Measurements from ENCODE around the gene LAMP5.

Gene LAMP5

GRCh38 chr20:9572670-9573069 is 58.3 kb downstream of the LAMP5 start:
- no peak for DNase-seq (ENCODE audit: low read depth)
- H3K4me3 ChIP-seq (ENCODE audit: low read depth, low read length), result no peak overlapping the region
- TF ChIP-seq, protein P1, sequence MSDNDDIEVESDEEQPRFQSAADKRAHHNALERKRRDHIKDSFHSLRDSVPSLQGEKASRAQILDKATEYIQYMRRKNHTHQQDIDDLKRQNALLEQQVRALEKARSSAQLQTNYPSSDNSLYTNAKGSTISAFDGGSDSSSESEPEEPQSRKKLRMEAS (IDR thresholded peaks at IDR 0.05; ENCODE audit: low read depth, low read length), result no peak
- no peak for TF ChIP-seq POLR2A (IDR thresholded peaks at IDR 0.05; ENCODE audit: extremely low read depth, insufficient read length)
- TF ChIP-seq MYC (IDR thresholded peaks at IDR 0.05; ENCODE audit: low read depth, low read length), result no peak
- TF ChIP-seq CTCF (IDR thresholded peaks at IDR 0.05; ENCODE audit: low read depth, low read length), result no peak

DNA sequence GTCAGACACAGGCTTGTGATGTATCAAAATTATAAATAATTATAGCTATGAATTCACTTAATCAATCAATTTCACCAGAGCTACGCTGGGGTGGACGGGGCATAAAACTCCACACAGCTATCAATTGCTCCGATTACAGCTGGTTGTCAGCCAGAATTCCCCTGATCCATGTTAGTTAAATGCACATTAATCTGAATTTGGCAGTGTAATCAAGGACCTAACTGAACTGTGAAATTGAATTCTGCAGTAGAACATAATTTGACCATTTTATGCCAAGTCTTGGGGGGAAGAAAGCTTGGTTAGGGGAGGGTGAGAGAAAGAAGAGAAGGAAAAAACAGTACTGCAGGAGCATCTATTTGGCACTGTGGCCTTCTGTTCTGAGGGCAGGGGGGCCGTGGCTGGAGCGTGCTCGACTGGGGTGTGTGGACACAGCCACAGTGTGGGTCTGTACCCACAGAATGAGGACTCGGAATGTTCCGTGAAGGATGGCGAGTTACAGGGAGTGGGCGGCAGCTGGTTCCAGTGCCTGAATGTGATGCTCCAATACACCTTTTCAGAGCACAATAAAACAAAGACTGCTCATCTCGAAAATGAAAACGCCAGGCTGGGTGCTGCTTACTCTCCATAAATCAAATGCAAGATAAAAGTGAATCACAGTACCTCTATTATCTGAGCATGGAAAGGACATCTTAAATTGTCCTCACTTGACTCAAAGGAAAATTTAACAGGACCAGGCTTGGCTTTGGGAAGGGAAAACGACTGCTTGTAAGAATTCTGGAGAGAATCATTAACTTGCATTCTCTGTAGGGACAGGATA is 59.2 kb downstream of the LAMP5 start:
- TF ChIP-seq POLR2A (IDR thresholded peaks at IDR 0.05; ENCODE audit: extremely low read depth, insufficient read length) (no peak), MYC (IDR thresholded peaks at IDR 0.05; ENCODE audit: low read depth, low read length) (no peak), CTCF (IDR thresholded peaks at IDR 0.05; ENCODE audit: low read depth, low read length) (no peak)
- TF ChIP-seq, protein P1 (IDR thresholded peaks at IDR 0.05; ENCODE audit: low read depth, low read length), result no peak
- no peak overlapping the region for H3K4me3 ChIP-seq (ENCODE audit: low read depth, low read length)
- DNase-seq (ENCODE audit: low read depth), result no peak

GRCh38 chr20:9574181-9574580 is 59.8 kb downstream of the LAMP5 start:
- TF ChIP-seq POLR2A (IDR thresholded peaks at IDR 0.05; ENCODE audit: extremely low read depth, insufficient read length), result no peak
- TF ChIP-seq, protein P1 (IDR thresholded peaks at IDR 0.05; ENCODE audit: low read depth, low read length), result no peak
- H3K4me3 ChIP-seq (ENCODE audit: low read depth, low read length), result no peak overlapping the region
- DNase-seq (ENCODE audit: low read depth), result no peak

GRCh38 chr20:9574776-9575175 is 60.4 kb downstream of the LAMP5 start:
- no peak overlapping the region for H3K4me3 ChIP-seq (ENCODE audit: low read depth, low read length)
- TF ChIP-seq CTCF (IDR thresholded peaks at IDR 0.05; ENCODE audit: low read depth, low read length), result no peak
- no peak for TF ChIP-seq POLR2A (IDR thresholded peaks at IDR 0.05; ENCODE audit: extremely low read depth, insufficient read length)
- TF ChIP-seq MYC (IDR thresholded peaks at IDR 0.05; ENCODE audit: low read depth, low read length), result no peak
- TF ChIP-seq, protein P1 (IDR thresholded peaks at IDR 0.05; ENCODE audit: low read depth, low read length), result no peak

GRCh38 chr20:9575836-9576235 is 61.4 kb downstream of the LAMP5 start:
- no peak for DNase-seq (ENCODE audit: low read depth)
- H3K4me3 ChIP-seq (ENCODE audit: low read depth, low read length), result no peak overlapping the region
- no peak for TF ChIP-seq POLR2A (IDR thresholded peaks at IDR 0.05; ENCODE audit: extremely low read depth, insufficient read length)
- TF ChIP-seq MYC (IDR thresholded peaks at IDR 0.05; ENCODE audit: low read depth, low read length), result no peak
- TF ChIP-seq, protein P1 (IDR thresholded peaks at IDR 0.05; ENCODE audit: low read depth, low read length), result no peak
- no peak for TF ChIP-seq CTCF (IDR thresholded peaks at IDR 0.05; ENCODE audit: low read depth, low read length)

More at GRCh38 chr20:9574776-9575175, 60.4 kb downstream of the LAMP5 start:
- DNase-seq (ENCODE audit: low read depth), result no peak

DNA sequence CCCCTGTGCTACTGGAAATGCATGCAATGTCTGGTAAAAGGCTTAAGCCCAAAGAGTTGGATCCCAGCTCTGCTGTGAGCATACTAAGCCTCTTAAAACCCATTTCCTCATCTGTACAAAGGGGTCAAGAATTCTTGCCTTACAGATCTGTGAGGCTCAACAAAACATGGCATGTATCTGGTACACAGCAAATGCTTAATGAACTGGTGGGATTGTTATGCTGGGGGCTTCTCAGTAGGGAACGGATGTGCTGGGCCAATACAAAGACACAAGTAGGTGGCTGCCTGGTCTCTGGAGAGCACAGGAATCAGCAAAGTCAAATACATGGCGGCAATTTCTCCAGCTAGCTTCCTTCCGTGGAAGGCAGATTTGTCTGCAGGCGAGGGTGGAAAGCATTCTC is 62.3 kb downstream of the LAMP5 start:
- no peak overlapping the region for H3K4me3 ChIP-seq (ENCODE audit: low read depth, low read length)
- TF ChIP-seq POLR2A (IDR thresholded peaks at IDR 0.05; ENCODE audit: extremely low read depth, insufficient read length), result no peak
- DNase-seq (ENCODE audit: low read depth), result no peak
